ENCODE data around the gene ELMOD3.
"Not testable (repeated sequence)": the region's sequence is repeated elsewhere in the genome, so short reads cannot be mapped to it uniquely, and the experiment has no call there.

Gene ELMOD3

DNA sequence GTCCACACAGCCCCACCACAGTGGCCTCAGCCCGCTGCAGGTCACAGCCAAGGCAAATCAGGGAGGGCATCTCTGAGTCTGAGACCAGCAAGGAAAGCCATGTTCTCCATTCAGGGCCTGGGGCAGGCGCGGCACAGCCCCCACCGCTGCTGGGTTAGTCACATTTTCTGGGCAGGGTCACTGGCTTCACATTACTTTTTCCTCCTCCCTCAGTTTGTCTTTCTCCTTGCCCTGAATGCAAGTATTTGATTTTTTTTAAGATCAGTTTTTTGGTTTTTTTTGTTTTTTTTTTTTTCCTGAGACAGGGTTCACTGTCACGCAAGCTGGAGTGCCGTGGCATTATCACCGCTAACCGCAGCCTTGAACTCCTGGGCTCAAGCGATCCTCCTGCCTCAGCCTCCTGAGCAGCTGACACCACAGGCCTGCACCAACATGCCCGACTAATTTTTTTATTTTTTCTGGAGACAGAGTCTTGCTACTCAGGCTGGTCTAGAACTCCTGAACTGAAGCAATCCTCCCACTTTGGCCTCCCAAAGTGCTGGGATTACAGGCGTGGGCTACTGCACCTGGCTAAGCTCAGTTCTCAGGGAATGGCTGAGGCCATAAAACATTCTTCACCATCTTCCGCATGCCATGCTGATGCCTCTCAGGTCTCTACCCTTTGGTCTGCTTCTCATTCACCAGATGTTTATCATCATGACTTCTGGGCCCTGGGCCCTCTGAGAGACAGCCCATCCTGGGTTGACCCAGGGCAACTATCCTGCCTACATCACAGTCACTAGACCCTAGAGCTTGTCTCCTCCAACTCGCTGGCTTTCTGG, 56.2 kb downstream of the ELMOD3 start:
- H3K4me3 ChIP-seq, result peak overlapping the region; percentile 27 to 39
- H3K4me1 ChIP-seq, result peaks cover 0 to 44% (median 36%) of the 10 kb centered on the region in 4 donors
- peak overlapping the region; percentile 67 to 68 for H3K27ac ChIP-seq

DNA sequence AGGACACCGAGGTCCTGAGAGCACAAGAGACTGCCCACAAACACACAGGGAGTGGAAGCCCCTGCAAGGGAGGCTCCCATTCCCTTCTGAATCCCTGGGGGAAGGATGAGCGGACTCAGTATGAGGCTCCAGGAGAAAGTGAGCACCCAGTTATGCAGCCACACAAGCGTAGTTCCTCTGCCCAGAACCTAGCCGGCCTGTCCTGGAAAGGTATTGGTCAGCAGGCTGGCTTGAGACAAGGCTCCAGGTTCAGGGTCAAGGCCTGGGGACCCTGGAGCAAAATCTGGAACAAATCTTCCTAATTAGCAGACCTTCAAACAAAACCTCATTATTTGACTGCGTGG, 56.8 kb downstream of the ELMOD3 start:
- Histone ChIP-seq H3K27ac (peak overlapping the region; percentile 67 to 68), H3K4me1 (peaks cover 0 to 44% (median 36%) of the 10 kb centered on the region in 4 donors)

More for the DNA sequence above, 56.2 kb downstream of the ELMOD3 start:
- DNase-seq, result no peak
- no peaks in the 10 kb centered on the region for H3K27me3 ChIP-seq
- TF ChIP-seq, protein P1, sequence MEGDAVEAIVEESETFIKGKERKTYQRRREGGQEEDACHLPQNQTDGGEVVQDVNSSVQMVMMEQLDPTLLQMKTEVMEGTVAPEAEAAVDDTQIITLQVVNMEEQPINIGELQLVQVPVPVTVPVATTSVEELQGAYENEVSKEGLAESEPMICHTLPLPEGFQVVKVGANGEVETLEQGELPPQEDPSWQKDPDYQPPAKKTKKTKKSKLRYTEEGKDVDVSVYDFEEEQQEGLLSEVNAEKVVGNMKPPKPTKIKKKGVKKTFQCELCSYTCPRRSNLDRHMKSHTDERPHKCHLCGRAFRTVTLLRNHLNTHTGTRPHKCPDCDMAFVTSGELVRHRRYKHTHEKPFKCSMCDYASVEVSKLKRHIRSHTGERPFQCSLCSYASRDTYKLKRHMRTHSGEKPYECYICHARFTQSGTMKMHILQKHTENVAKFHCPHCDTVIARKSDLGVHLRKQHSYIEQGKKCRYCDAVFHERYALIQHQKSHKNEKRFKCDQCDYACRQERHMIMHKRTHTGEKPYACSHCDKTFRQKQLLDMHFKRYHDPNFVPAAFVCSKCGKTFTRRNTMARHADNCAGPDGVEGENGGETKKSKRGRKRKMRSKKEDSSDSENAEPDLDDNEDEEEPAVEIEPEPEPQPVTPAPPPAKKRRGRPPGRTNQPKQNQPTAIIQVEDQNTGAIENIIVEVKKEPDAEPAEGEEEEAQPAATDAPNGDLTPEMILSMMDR (IDR thresholded peaks at IDR 0.05), result no peak
- intact Hi-C loops (cut with DNase I; ENCODE audit: low total_unique reads), result no loop called here
- no peaks in the 10 kb centered on the region for H3K9me3 ChIP-seq
- no peaks in the 10 kb centered on the region for H3K36me3 ChIP-seq

DNA sequence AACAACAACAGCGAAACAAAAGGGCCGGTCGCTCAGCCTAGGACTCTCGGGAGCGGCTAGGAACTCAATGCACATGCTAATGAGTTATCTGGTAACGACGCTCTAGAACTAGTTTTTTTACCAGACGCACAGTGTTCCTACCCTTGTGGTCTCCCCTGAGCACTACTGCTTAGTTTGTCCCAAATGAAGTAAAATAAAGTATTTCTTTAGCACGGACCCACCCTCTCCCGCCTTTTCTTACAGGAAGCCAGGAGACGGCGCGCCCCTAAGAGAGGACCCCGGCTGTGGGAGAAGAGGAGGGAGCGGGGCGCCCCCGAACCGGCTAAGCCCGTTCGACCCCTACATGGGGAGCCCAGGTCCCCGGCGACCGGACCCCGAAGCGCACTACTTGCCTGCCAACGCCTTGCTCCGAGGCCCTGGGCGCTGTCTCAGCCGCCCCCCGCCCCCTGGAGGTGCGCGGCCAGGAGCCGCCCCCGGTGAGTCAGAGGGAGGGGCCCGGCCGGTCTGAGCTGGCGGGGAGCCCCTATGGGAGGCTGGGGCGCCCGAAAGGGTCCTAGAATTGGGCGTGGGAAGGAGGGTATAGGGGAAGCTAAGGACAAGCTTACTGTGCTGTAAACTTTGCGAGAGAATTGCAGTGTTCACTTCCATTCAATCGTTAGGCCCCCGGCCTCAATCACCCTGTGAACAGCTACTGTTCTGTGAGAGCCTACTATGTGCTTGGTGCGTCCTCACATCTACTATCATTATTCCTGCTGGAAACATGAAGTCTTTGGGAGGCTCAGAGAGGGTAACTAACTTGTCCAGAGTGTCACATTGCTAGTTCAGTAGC, 59.2 kb downstream of the ELMOD3 start:
- H3K27me3 ChIP-seq, result no peaks in the 10 kb centered on the region
- H3K36me3 ChIP-seq, result no peaks in the 10 kb centered on the region
- TF ChIP-seq, protein P1 (IDR thresholded peaks at IDR 0.05), result peak in 1 of 2 experiments; percentile 17
- peak overlapping the region; percentile 62 to 71 for H3K4me3 ChIP-seq
- H3K9me3 ChIP-seq, result no peaks in the 10 kb centered on the region
- intact Hi-C loops (cut with DNase I; ENCODE audit: low total_unique reads), result no loop called here
- no peak for DNase-seq
- peaks cover 0 to 45% (median 29%) of the 10 kb centered on the region in 4 donors for H3K4me1 ChIP-seq
- H3K27ac ChIP-seq, result peak overlapping the region; percentile 78 to 85

More for the DNA sequence above, 56.8 kb downstream of the ELMOD3 start:
- Histone ChIP-seq H3K4me3 (no peak overlapping the region), H3K36me3 (no peaks in the 10 kb centered on the region), H3K27me3 (no peaks in the 10 kb centered on the region), H3K9me3 (no peaks in the 10 kb centered on the region)
- intact Hi-C loops (cut with DNase I; ENCODE audit: low total_unique reads), result no loop called here
- TF ChIP-seq, protein P1 (IDR thresholded peaks at IDR 0.05), result no peak
- no peak for DNase-seq

DNA sequence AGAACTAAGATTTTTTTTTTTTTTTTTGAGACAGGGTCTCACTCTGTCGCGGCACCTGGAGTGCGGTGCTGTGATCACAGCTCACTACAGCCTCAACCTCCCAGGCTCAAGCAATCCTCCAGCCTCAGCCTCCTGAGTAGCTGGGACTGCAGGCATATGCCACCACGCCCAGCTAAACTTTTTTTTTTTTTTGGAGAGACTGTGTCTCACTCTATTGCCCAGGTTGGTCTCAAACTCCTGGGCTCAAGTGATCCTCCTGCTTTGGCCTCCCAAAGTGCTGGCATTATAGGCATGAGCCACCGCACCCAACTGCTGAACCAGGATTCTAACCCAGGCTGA, 59.8 kb downstream of the ELMOD3 start:
- H3K9me3 ChIP-seq; H3K36me3 ChIP-seq; intact Hi-C loops (cut with DNase I; ENCODE audit: low total_unique reads); DNase-seq; H3K27me3 ChIP-seq: not testable (repeated sequence)
- H3K4me1 ChIP-seq, result peaks cover 0 to 45% (median 29%) of the 10 kb centered on the region in 4 donors
- peak overlapping the region in 1 of 2 donors; percentile 71 for H3K4me3 ChIP-seq
- peak overlapping the region; percentile 78 to 85 for H3K27ac ChIP-seq

DNA sequence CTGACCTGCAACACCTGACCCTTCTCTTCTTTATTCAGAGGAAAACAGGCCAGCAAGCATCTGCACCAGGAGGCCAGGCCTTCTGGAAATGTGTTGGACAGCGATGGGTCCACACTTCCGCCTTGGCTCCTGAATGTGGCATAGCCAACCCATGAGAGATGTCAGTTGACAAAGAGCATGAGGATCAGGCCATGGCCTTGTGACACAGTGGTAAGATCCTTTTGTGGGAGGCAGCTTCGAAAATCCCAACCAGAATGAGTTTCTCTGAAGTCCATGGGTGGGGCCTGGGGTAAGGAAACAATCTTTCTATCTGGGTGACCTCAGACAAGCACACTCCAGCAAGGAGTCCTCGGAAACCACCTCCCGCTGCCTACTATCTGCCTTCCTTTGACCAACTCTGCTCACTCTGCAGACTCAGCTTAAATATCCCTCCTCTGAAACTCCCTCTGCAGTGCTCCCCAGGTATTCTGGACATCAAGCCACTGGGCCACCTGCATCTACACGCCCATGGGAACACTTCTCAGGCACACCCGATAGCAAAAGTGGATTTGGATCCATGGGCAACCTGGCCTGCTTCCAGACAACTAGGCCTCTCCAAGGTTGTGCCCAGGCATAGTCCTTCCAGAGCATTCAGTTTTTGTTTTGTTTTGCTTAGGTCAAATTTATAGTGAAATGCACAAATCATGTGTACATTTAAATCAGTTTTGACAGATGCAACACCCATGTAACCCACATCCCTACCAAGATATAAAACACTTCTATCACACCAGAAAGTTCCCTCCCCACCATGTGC, 60.4 kb downstream of the ELMOD3 start:
- no peaks in the 10 kb centered on the region for H3K36me3 ChIP-seq
- H3K4me3 ChIP-seq, result no peak overlapping the region
- no peaks in the 10 kb centered on the region for H3K9me3 ChIP-seq
- intact Hi-C loops (cut with DNase I; ENCODE audit: low total_unique reads), result no loop called here
- H3K4me1 ChIP-seq, result peaks cover 0 to 45% (median 29%) of the 10 kb centered on the region in 4 donors
- TF ChIP-seq, protein P1 (IDR thresholded peaks at IDR 0.05), result no peak
- H3K27ac ChIP-seq, result no peak overlapping the region
- H3K27me3 ChIP-seq, result no peaks in the 10 kb centered on the region
- no peak for DNase-seq

All from tibial artery (tissue), 4 donors.